ENCODE results near the gene FAAP24.
"Not testable (repeated sequence)": the region's sequence is repeated elsewhere in the genome, so short reads cannot be mapped to it uniquely, and the experiment has no call there.

FAAP24 gene

GRCh38 chr19:32971715-32972540 is at the start of gene FAAP24, which contains the start of gene CEP89:
Gene FAAP24 (plus strand): TSS chr19:32972242. CDS start chr19:32973197, 955 bp downstream.
Gene CEP89 (minus strand): TSS chr19:32971958. CDS start chr19:32971874, 84 bp downstream.
- peak; percentile 97 for DNase-seq

GRCh38 chr19:32924200-32924599 is 47.8 kb upstream of the FAAP24 start:
- no peak for DNase-seq

GRCh38 chr19:32928806-32929205 is 43.2 kb upstream of the FAAP24 start:
- DNase-seq, result no peak

- DNase-seq, result no peak
Observed at GRCh38 chr19:32930567-32930966, 41.5 kb upstream of the FAAP24 start.

GRCh38 chr19:32933571-32933970 is 38.5 kb upstream of the FAAP24 start:
- DNase-seq, result no peak

- DNase-seq, result no peak
Observed at GRCh38 chr19:32935629-32936028, 36.4 kb upstream of the FAAP24 start.

- DNase-seq, result no peak
Observed at GRCh38 chr19:32936065-32936464, 36.0 kb upstream of the FAAP24 start.

GRCh38 chr19:32941273-32941672 is 30.8 kb upstream of the FAAP24 start:
- DNase-seq, result not testable (repeated sequence)

- no peak for DNase-seq
Observed at GRCh38 chr19:32945260-32945659, 26.8 kb upstream of the FAAP24 start.

GRCh38 chr19:32966750-32967149 is 5.3 kb upstream of the FAAP24 start:
- no peak for DNase-seq

- DNase-seq, result no peak
Observed at GRCh38 chr19:32969549-32969948, 2.5 kb upstream of the FAAP24 start.

- no peak for DNase-seq
Observed at GRCh38 chr19:32971012-32971595, 938 bp upstream of the FAAP24 start.

GRCh38 chr19:32976223-32976805 is 4.3 kb downstream of the FAAP24 start:
- DNase-seq, result peak; percentile 90

GRCh38 chr19:32977280-32977679 is 5.2 kb downstream of the FAAP24 start:
- DNase-seq, result no peak

GRCh38 chr19:32977813-32978212 is 5.8 kb downstream of the FAAP24 start:
- not testable (repeated sequence) for DNase-seq

GRCh38 chr19:32979807-32980206 is 7.8 kb downstream of the FAAP24 start:
- DNase-seq, result not testable (repeated sequence)

- DNase-seq, result not testable (repeated sequence)
Observed at GRCh38 chr19:32982488-32982887, 10.4 kb downstream of the FAAP24 start.

GRCh38 chr19:32988254-32988653 is 16.2 kb downstream of the FAAP24 start:
- not testable (repeated sequence) for DNase-seq

GRCh38 chr19:32988724-32989123 is 16.7 kb downstream of the FAAP24 start:
- DNase-seq, result no peak

GRCh38 chr19:32995966-32996365 is 23.9 kb downstream of the FAAP24 start:
- DNase-seq, result not testable (repeated sequence)

- not testable (repeated sequence) for DNase-seq
Observed at GRCh38 chr19:32997061-32997464, 25.0 kb downstream of the FAAP24 start.

- no peak for DNase-seq
Observed at GRCh38 chr19:32997716-32998355, 25.8 kb downstream of the FAAP24 start.

GRCh38 chr19:32998722-32999121 is 26.7 kb downstream of the FAAP24 start:
- no peak for DNase-seq

Data from stimulated activated CD8-positive, alpha-beta memory T cell treated with anti-CD3 and anti-CD28 coated beads, Interleukin-4, amount 100 ng/mL, for 48 hours (primary cell).